GM20431 (cell line): ENCODE measurements around the gene PPFIA2.
"Not testable (repeated sequence)": the region's sequence is repeated elsewhere in the genome, so short reads cannot be mapped to it uniquely, and the experiment has no call there.

Experiments
- in situ Hi-C: fragments of 300-500 bp; cut with MseI, MboI; formaldehyde crosslinking; loops from one replicate; pipeline ENCODE4 v1.15.0; 2020; ENCODE audit warnings: low sequenced_read_pairs; ENCODE audit not compliant: unreplicated experiment

PPFIA2 gene

DNA sequence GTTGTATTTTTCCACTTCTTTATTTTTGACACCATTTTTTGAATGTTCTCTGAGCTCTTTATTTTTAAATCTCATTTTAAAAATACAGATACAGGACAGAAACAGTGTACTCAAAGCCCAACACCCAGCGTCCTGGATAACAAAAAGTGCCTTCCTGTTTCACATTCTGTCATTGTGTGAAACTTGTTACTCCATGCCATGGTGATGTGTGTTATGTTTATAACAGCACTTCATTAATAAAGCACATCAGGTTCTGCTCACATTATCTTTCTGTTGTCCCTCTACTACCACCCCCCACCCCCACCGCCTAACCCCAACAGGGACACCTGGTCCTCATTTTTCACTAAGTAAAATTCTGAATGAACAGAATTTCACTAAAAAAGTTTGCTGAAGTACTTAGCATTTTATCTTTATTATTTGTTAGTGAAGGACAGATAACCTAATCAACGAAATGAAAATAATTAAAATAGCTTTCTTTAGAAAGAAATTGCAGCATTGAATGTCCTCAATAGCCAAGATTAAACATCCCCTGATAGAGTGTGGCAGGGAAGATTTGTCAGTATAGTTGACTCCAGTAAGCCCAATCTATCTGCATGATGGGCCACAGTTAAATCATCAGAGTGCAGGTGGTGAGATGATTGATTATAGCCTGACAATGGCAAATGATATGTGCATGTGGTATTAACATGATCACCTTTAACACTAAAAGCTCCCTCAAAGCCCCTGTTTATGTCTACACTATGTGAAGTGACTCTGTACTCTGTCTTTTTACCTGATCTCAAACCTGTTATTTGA, 527.4 kb downstream of the PPFIA2 start:
- in situ Hi-C loops: no loop called here

DNA sequence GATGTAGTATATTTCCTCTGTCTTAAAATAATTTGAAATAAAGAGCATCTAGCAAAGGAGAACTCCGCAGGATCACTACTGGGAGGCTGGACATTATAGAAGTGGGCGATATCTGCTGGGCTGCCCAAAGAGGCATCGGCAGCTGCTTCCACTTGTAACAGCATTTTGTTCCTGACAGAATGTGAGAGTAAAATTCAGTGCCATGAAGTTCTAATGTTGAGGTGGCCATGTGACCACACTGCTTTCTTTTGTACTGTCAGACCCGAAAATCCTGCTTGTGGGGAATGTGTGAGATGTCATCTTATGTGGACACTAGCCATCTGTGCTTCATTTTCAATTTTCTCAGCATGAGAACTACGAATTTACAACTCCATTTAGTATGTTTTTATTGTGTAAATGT, 529.4 kb downstream of the PPFIA2 start:
- in situ Hi-C loops: no loop called here

DNA sequence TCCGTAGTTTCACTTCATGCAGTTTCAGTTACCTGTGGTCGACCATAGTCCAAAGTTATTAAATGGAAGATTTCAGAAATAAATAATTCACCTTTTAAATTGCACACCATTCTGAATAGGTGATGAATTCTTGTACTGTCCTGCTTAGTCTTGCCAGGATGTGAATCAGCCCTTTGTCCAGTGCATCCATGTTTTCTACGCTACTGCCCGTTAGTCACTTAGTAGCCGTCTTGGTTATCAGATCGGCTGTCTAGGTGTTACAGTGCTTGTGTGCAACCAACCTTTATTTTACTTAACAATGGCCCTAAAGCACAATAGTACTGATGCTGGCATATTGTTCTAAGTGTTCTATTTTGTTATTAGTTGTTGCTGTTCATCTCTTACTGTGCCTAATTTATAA, 534.5 kb downstream of the PPFIA2 start:
- in situ Hi-C loops: no loop called here

DNA sequence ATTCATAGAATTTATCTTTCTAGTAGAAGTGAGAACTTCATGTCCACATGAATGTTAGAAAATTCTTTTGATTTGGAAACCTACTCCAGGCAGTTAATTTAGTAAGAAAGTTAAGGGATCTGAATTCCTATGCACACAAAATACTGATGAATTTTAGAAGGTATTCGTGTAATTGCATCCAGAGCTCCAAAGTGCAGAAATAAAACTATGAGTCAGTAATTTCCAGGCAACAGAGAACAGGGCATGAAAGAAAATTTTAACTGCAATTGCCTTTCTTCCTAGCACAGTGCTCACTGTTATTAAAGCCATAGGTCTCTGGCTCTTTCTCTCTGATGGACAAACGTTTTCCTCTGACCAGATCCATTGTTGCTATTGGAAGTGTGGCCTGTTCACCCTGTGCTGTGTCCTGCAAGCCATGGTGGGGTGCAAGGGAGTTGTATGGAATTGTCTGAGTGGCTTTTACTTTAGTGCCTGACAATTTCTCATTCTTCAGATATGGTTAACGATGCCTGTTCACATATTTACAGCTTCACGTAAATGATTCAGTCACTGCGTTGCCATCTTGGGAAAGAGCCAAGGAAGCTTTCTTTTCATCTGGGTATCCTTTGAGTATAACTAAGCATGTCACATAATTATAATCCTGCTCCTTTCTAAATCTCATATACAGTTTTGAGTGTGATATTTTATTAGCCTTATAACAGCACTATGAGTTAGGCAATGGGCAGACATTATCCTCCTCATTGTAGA, 536.1 kb downstream of the PPFIA2 start:
- in situ Hi-C loops: no loop called here

- in situ Hi-C loops: no loop called here
Measured at GRCh38 chr12:81221681-81222080, 537.5 kb downstream of the PPFIA2 start.

GRCh38 chr12:81216739-81217138, 542.4 kb downstream of the PPFIA2 start:
- in situ Hi-C loops: no loop called here

DNA sequence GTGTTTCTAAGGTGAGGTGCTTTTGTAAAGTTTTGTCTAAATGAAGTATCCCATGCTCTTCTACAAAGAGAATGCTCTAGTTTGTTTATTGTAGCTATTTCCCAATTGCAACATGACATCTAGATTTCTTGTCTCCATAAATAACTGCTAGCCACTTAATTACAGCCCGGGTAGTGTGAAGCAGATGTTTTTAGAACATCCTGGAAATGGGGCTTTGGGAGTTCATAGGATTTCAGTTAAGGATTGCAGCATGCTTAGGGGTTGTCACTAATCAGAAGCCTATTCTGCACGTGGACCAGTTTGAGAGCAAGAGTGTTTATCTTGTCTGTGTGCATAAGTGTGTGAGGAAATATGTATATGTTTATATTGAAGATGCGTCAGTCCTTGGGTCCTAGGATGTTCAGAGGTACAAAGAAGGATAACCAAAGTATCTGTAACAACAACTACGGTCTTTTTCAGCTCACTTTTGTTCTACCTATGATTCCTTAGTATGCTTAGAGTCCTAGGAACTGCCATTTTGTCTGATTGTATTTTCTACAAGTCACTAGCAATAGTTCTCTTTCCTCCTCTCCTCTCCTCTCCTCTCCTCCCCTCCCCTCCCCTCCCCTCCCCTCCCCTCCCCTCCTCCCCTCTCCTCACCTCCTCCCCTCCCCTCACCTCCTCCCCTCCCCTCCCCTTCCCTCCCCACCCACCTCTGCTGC, 546.0 kb downstream of the PPFIA2 start:
- in situ Hi-C loops: no loop called here

DNA sequence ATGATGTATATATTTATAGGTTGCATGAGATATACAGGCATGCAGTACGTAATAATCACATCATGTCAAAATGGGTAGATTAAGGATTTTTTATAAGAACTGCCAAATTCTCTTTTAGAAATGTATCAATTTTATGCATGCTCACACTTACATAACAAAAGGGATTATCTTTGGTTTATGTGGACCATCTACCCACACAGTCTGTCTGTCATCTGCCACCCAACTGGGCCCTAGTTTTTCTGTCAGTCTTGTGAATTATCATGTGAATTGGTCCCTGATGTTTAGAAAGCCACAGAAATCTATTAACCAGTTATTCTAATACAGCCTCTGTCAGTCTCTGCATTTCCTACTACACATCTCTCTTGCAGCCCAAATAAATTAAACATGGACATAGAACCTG, 547.8 kb downstream of the PPFIA2 start:
- in situ Hi-C loops: no loop called here

- in situ Hi-C loops: not testable (repeated sequence)
Measured at GRCh38 chr12:81209772-81210225, 549.4 kb downstream of the PPFIA2 start.

GRCh38 chr12:81209012-81209411, 550.1 kb downstream of the PPFIA2 start:
- in situ Hi-C loops: no loop called here

- in situ Hi-C loops: no loop called here
Measured at GRCh38 chr12:81208187-81208911, 550.8 kb downstream of the PPFIA2 start.
